ENCODE data around the gene ITPR2. TPM values are rescaled to one million over a fixed set of nuclear protein-coding genes. Genes with fewer than 3 reads are reported as not detected.

ITPR2 gene
- total RNA-seq, 3 donors from 2014 or later: 18.2 to 26.7 (median 21.0) TPM

DNA sequence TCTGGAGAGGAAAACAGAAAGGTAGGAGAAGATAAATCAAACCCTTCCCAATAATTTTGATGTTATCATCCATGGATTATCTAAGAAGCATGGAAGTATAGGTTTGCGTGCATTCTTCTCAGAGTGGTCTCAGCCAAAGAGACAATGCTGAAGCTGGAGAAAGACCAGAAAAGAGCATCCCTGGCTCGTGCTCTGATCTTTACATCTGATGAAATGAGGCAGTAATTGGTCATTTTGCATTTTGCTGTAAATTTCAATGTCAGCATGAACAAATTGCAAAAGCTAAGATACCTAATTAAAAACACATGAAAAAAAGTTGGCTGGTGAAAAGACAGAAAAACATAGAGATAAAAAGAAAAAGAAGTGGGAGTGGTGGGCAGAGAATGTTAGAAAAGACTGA, 252.4 kb downstream of the ITPR2 start:
- no peak for DNase-seq
- H3K36me3 Mint-ChIP-seq (ENCODE audit: insufficient read depth): peaks cover 29% of the 10 kb centered on the region
- H3K9me3 Mint-ChIP-seq: no peaks in the 10 kb centered on the region

DNA sequence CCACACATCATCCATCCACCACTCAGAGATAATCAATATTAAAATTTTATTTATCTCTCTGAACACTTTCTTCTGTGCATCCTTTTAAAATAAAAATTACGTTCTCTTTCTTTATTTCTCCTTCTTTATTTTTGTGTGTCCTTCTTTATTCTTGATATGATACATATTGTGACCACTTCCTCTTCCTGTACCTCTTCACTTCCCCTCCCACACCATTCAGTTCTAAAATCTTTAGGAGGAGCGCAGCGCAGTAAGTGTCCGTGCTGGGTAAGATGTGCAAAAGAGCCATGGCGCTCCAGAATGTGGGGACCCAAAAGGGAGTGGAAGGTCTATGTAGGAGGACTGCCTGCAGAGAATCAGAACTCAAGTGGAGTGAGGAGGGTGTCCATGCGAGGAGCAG, 256.7 kb downstream of the ITPR2 start:
- H3K4me1 Mint-ChIP-seq (ENCODE audit: low read depth): peaks cover 11% of the 10 kb centered on the region
- H3K36me3 Mint-ChIP-seq (ENCODE audit: insufficient read depth): peaks cover 51% of the 10 kb centered on the region
- H3K9me3 Mint-ChIP-seq: no peaks in the 10 kb centered on the region
- no peak overlapping the region for H3K4me3 Mint-ChIP-seq
- H3K27me3 Mint-ChIP-seq (ENCODE audit: low read depth): no peaks in the 10 kb centered on the region
- DNase-seq (no peak), ATAC-seq (no peak)

More for the DNA sequence above, 252.4 kb downstream of the ITPR2 start:
- Mint-ChIP-seq H3K4me1 (ENCODE audit: low read depth) (peaks cover 11% of the 10 kb centered on the region), H3K4me3 (no peak overlapping the region), H3K27me3 (ENCODE audit: low read depth) (no peaks in the 10 kb centered on the region)
- ATAC-seq: no peak

DNA sequence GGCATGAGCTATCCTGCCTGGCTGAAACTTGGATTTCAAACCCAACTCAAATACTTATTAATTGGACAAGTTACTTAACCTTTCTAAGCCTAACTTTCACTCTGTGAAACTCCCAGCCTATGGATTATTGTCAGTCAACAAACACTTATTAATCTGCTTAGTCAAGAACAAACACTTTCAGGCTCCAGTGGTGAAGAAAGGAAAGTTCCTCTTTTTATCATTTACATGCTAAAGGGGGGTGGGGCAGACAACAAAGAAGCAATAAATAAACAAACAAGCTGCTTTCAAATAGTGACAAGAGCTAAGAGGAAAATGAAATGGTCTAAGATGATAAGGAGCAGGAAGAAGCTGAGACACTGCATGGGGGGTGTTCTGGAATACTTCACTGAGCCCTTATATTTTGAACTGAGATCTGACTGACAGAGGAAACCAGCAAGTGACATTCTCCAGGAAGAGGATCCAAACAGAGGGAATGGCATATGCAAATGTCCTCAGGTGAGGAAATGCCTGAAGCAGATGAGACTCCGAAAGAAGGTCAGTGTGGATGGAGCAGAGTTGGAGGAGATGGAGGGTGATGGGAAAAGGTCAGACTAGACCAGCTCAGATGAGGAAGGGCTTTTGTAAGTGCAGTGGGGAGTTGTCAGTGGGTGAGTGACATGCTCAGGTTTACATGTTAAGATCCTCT, 259.6 kb downstream of the ITPR2 start:
- H3K4me3 Mint-ChIP-seq: no peak overlapping the region
- no peak for ATAC-seq
- DNase-seq: no peak
- H3K36me3 Mint-ChIP-seq (ENCODE audit: insufficient read depth): peaks cover 38% of the 10 kb centered on the region
- no peaks in the 10 kb centered on the region for H3K27me3 Mint-ChIP-seq (ENCODE audit: low read depth)
- H3K9me3 Mint-ChIP-seq: no peaks in the 10 kb centered on the region
- peaks cover 11% of the 10 kb centered on the region for H3K4me1 Mint-ChIP-seq (ENCODE audit: low read depth)

DNA sequence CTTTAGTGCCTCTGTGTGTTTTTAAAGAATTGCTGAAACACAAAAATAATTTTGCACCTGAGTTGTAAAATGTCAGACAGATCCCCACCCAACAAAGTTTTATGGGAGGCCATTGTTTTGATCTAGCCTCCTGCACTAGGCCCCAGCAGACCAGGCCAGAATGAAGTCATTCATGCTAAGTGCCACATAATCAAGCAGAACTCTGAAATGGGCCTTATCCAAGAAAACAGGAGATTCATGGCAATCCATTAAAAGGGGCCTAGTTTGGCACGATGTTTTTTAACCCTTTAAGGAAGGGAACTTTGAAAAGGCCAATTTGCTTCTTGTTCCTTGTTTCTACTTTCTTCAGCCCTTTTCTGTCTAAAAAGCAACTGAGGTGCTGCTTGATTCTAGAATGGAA, 260.9 kb downstream of the ITPR2 start:
- no peaks in the 10 kb centered on the region for H3K9me3 Mint-ChIP-seq
- ATAC-seq (no peak), DNase-seq (no peak)
- peaks cover 9% of the 10 kb centered on the region for H3K4me1 Mint-ChIP-seq (ENCODE audit: low read depth)
- H3K36me3 Mint-ChIP-seq (ENCODE audit: insufficient read depth): peaks cover 32% of the 10 kb centered on the region
- no peaks in the 10 kb centered on the region for H3K27me3 Mint-ChIP-seq (ENCODE audit: low read depth)
- H3K4me3 Mint-ChIP-seq: no peak overlapping the region

DNA sequence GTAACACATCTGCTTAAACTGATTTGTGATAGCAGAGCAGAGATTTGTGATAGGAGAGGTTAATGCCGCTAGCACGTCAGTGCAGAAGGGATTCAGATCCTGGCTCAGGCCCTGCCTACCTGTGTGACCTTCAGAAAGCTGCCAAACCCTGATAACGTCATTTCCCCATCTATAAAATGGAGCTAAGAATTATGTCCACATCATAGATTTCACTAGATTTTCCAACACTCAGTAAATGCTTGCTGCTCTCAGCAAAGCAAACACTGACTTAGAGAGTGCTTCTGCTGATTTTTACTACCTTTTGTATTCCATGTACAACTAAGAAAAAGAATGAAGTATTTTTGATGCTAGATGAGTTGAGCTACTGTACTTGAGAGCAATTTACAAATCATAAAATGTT, 261.4 kb downstream of the ITPR2 start:
- Mint-ChIP-seq H3K27me3 (ENCODE audit: low read depth) (no peaks in the 10 kb centered on the region), H3K4me1 (ENCODE audit: low read depth) (peaks cover 4% of the 10 kb centered on the region), H3K9me3 (no peaks in the 10 kb centered on the region), H3K4me3 (no peak overlapping the region), H3K36me3 (ENCODE audit: insufficient read depth) (peaks cover 32% of the 10 kb centered on the region)
- DNase-seq (no peak), ATAC-seq (no peak)

DNA sequence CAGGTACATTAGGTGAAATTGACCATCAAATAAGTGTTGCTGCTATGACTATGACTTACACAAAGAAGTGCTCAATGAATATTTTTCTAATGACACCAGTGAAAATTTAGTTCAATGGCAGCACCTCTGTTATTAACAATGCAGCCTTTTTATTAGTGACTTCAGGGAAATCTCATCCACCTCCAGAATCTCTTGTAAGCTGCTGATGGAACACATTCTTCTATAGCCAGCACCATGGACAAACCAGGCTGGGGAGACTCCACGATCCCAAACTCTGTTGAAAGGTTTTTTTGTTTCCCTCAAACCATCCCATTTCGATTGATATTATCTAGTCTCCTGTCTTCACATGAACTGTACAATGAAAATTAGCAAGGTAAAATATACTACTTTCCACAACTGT, 265.9 kb downstream of the ITPR2 start:
- no peak for DNase-seq
- Mint-ChIP-seq H3K36me3 (ENCODE audit: insufficient read depth) (peaks cover 20% of the 10 kb centered on the region), H3K4me3 (no peak overlapping the region), H3K27me3 (ENCODE audit: low read depth) (no peaks in the 10 kb centered on the region), H3K9me3 (no peaks in the 10 kb centered on the region), H3K4me1 (ENCODE audit: low read depth) (no peaks in the 10 kb centered on the region)
- no peak for ATAC-seq

DNA sequence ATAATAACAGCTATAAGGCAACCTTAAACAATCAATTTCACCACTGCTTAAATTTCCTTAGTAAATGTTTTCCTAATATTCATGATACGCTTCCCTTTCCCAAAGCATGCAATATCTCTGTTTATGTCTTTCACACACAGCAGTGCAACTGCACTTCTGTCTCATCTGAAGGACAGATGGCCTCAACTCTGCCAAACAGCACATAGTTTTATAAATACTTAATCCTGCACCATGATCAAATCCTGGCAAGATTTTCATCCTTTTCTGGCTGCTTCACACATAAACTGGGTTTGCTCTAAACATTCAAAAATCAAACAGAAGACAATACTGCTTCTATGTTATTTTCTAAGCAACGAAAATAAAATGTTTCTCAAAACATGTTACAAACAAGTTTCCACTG, 266.3 kb downstream of the ITPR2 start:
- H3K4me3 Mint-ChIP-seq: no peak overlapping the region
- no peak for ATAC-seq
- no peaks in the 10 kb centered on the region for H3K4me1 Mint-ChIP-seq (ENCODE audit: low read depth)
- no peaks in the 10 kb centered on the region for H3K27me3 Mint-ChIP-seq (ENCODE audit: low read depth)
- peaks cover 24% of the 10 kb centered on the region for H3K36me3 Mint-ChIP-seq (ENCODE audit: insufficient read depth)
- DNase-seq: no peak
- H3K9me3 Mint-ChIP-seq: no peaks in the 10 kb centered on the region

DNA sequence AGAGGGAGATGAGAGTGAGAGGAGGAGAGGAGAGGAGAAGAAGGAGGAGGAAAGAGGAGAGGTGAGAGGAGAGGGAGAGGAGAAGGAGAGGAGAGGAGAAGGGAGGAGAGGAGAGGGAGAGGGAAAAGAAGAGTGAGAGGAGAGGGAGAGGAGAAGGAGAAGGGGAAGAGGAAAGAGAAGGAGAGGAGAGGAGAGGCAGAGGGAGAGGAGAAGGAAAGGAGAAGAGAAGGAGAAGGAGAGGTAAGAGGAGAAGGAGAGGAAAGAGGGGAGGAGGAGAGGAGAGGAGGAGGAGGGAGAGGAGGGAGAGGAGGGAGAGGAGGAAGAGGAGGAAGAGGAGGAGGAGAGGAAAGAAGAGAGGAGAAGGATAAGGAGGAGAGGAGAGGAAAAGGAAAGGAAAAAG, 266.8 kb downstream of the ITPR2 start:
- DNase-seq (no peak), ATAC-seq (no peak)
- no peaks in the 10 kb centered on the region for H3K27me3 Mint-ChIP-seq (ENCODE audit: low read depth)
- H3K9me3 Mint-ChIP-seq: no peaks in the 10 kb centered on the region
- H3K4me3 Mint-ChIP-seq: no peak overlapping the region
- H3K36me3 Mint-ChIP-seq (ENCODE audit: insufficient read depth): peaks cover 25% of the 10 kb centered on the region
- H3K4me1 Mint-ChIP-seq (ENCODE audit: low read depth): no peaks in the 10 kb centered on the region

DNA sequence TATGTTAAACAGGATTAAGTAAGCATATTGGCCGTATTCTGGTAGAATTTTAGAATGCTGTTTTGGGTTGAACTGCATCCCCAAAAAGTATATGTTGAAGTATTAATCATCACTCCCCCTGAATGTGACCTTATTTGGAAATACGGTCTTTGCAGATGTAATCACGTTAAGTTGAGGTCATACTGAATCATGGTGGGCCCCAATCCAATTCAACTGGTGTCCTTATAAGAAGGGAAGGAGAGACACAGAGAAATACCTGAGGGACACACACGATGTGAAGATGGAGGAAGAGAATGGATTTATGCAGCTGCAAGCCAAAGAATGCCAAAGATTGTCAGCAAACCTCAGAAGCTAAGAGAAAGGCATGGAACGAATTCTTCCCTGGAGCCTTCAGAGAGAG, 268.6 kb downstream of the ITPR2 start:
- Mint-ChIP-seq H3K4me1 (ENCODE audit: low read depth) (no peaks in the 10 kb centered on the region), H3K27me3 (ENCODE audit: low read depth) (no peaks in the 10 kb centered on the region), H3K36me3 (ENCODE audit: insufficient read depth) (peaks cover 25% of the 10 kb centered on the region), H3K4me3 (no peak overlapping the region), H3K9me3 (no peaks in the 10 kb centered on the region)
- ATAC-seq (no peak), DNase-seq (no peak)

DNA sequence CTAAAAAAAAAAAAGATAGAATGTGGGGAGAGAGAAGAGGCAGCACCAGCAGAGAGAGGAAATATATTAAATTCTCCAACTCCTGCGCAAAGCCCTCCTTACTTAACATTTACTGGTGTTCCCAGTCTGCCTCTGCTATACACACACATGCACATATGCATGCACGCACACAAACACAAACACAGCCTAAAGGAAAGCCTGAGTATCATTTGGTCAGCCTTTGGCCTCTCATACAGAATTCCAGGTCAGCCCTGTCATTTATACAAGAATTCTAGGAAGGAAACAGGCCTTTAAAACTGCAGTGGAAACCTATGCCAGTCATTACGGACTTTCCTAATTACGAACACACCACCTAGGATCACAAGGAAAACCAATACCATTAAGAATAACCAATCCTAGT, 269.4 kb downstream of the ITPR2 start:
- no peak for ATAC-seq
- Mint-ChIP-seq H3K36me3 (ENCODE audit: insufficient read depth) (peaks cover 23% of the 10 kb centered on the region), H3K4me1 (ENCODE audit: low read depth) (no peaks in the 10 kb centered on the region), H3K4me3 (no peak overlapping the region), H3K27me3 (ENCODE audit: low read depth) (no peaks in the 10 kb centered on the region), H3K9me3 (no peaks in the 10 kb centered on the region)
- no peak for DNase-seq

DNA sequence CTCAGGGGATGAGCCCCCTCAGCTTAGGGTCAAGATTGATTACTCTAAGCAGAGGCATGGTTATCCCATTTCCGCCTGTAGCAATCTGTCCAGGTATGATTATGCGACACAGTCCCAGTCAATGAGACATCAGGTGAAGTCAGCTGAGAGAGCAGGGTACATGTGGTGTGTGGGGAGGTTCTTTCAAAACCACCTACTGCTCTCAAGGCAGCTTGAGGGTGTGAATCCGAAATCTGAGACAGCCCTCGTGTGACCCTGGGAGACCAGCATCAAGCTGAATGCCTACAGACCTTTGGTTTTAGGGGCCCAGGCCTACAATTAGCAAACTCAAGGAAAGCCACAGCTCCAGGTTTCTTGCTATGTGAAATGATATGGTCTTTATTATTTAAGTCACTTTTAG, 275.7 kb downstream of the ITPR2 start:
- H3K36me3 Mint-ChIP-seq (ENCODE audit: insufficient read depth): peaks cover 43% of the 10 kb centered on the region
- no peaks in the 10 kb centered on the region for H3K4me1 Mint-ChIP-seq (ENCODE audit: low read depth)
- DNase-seq (no peak), ATAC-seq (no peak)
- H3K9me3 Mint-ChIP-seq: no peaks in the 10 kb centered on the region
- no peaks in the 10 kb centered on the region for H3K27me3 Mint-ChIP-seq (ENCODE audit: low read depth)
- H3K4me3 Mint-ChIP-seq: no peak overlapping the region

DNA sequence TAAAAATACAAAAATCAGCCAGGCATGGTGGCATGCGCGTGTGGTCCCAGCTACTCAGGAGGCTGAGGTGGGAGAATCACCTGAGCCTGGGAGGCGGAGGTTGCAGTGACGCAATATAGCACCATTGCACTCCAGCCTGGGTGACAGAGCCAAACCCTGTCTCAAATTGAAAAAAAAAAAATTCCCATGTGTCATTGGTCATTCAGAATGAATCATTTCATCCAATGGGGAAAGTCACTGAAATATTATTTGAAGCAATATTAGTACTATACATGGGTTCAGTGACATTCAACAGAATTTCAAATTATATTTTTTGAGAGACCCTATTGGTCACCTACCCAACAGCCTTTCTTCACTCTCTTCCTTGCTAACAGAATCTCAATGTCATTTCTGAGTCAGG, 276.1 kb downstream of the ITPR2 start:
- H3K9me3 Mint-ChIP-seq: no peaks in the 10 kb centered on the region
- H3K4me3 Mint-ChIP-seq: no peak overlapping the region
- H3K36me3 Mint-ChIP-seq (ENCODE audit: insufficient read depth): peaks cover 40% of the 10 kb centered on the region
- no peaks in the 10 kb centered on the region for H3K4me1 Mint-ChIP-seq (ENCODE audit: low read depth)
- ATAC-seq (no peak), DNase-seq (no peak)
- H3K27me3 Mint-ChIP-seq (ENCODE audit: low read depth): no peaks in the 10 kb centered on the region

DNA sequence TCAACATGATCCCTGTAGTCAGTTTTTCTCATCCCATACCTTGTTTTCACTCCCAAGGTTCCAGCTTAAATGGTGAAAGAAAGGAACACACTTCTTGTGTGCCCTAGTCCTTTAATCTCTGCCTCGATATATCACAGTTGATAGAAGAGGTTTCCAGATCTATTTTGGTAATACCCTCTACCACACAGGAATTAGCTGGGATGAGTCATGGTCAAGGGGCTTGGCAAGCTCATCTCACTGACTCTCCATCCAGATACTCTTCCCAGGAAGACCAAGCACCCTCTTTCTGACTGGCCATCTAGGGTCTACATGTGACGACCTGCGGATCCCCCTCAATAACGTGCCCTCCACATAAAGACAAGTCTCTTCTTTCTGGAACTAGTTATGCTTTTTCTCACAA, 277.9 kb downstream of the ITPR2 start:
- no peaks in the 10 kb centered on the region for H3K9me3 Mint-ChIP-seq
- peaks cover 43% of the 10 kb centered on the region for H3K36me3 Mint-ChIP-seq (ENCODE audit: insufficient read depth)

DNA sequence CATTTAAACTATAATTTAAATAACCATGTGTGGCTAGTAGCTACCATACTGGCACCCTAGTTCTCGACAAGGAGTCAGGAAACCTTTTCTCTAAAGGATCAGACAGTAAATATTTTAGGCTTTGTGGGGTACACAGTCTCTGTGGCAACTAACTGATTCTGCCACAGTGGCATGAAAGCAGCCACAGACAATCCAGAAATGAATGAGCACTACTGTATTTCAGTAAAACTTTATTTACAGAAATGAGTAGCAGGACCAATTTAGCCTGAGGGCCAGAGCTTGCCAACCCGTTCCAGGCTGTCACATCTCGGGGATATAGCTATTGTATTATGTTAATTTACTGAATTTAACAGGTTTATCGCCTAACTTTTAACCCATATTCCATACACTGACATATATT, 278.7 kb downstream of the ITPR2 start:
- no peaks in the 10 kb centered on the region for H3K4me1 Mint-ChIP-seq (ENCODE audit: low read depth)
- H3K36me3 Mint-ChIP-seq (ENCODE audit: insufficient read depth): peaks cover 43% of the 10 kb centered on the region
- no peaks in the 10 kb centered on the region for H3K9me3 Mint-ChIP-seq
- H3K27me3 Mint-ChIP-seq (ENCODE audit: low read depth): no peaks in the 10 kb centered on the region
- ATAC-seq (no peak), DNase-seq (no peak)
- no peak overlapping the region for H3K4me3 Mint-ChIP-seq

More for the DNA sequence above, 277.9 kb downstream of the ITPR2 start:
- ATAC-seq (no peak), DNase-seq (no peak)
- H3K4me1 Mint-ChIP-seq (ENCODE audit: low read depth): no peaks in the 10 kb centered on the region
- H3K4me3 Mint-ChIP-seq: no peak overlapping the region
- H3K27me3 Mint-ChIP-seq (ENCODE audit: low read depth): no peaks in the 10 kb centered on the region

DNA sequence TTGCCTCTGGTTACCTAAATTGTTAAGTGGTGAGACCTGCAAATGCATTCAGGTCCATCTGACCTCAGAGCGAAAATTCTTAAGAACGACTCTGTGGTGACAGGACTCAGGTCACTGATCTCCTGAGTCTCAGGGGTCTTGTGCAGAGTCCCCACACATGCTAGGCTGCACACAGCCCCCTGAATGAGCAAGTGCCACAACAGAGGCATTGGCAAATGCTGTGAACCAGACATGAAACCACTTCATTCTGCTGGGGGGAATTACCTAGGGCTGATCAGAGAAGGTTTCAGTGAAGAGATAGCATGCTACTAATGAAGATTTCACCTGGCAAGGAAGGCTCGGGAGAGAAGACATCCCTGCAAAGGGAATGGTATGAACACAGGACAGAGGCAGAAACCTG, 281.6 kb downstream of the ITPR2 start:
- Mint-ChIP-seq H3K27me3 (ENCODE audit: low read depth) (no peaks in the 10 kb centered on the region), H3K9me3 (peaks cover 6% of the 10 kb centered on the region), H3K4me1 (ENCODE audit: low read depth) (no peaks in the 10 kb centered on the region), H3K4me3 (no peak overlapping the region), H3K36me3 (ENCODE audit: insufficient read depth) (peaks cover 63% of the 10 kb centered on the region)
- no peak for ATAC-seq
- no peak for DNase-seq

DNA sequence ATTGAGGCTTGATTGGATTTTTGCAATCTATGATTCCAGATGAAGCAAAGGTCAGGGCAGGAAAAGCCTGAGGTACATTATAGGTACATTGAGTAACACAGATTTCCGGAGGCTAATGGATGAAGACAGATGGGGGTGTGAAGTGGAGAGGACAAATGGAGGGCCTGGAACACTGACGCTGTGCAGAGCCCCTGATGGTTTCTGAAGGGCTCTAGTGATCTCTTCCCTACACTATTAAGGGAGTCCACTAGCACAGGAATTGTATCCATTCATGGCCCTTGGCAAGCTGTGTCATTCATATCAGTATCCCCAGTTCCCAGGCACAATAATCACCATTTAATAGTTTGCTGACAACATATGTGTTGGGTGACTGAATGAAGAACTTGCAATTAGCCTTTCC, 284.8 kb downstream of the ITPR2 start:
- H3K4me3 Mint-ChIP-seq: no peak overlapping the region

More for the DNA sequence above, 284.8 kb downstream of the ITPR2 start:
- no peaks in the 10 kb centered on the region for H3K27me3 Mint-ChIP-seq (ENCODE audit: low read depth)
- no peak for DNase-seq
- peaks cover 54% of the 10 kb centered on the region for H3K36me3 Mint-ChIP-seq (ENCODE audit: insufficient read depth)
- no peak for ATAC-seq
- H3K4me1 Mint-ChIP-seq (ENCODE audit: low read depth): no peaks in the 10 kb centered on the region
- peaks cover 9% of the 10 kb centered on the region for H3K9me3 Mint-ChIP-seq

Measured in activated T-cell treated with anti-CD3 and anti-CD28 coated beads, Interleukin-2, amount 50 U/mL, for 4 hours (primary cell).